GM12872 (cell line): ENCODE results near the gene AGBL1.

Source experiments
- TF ChIP-seq, protein P1 (sequence below): IDR thresholded peaks from 3 replicates; pipeline ENCODE4 v1.5.1; 2011; ENCODE audit warnings: low read depth, mild to moderate bottlenecking, low read length, moderate library complexity; ENCODE audit not compliant: insufficient read depth

The AGBL1 gene

DNA sequence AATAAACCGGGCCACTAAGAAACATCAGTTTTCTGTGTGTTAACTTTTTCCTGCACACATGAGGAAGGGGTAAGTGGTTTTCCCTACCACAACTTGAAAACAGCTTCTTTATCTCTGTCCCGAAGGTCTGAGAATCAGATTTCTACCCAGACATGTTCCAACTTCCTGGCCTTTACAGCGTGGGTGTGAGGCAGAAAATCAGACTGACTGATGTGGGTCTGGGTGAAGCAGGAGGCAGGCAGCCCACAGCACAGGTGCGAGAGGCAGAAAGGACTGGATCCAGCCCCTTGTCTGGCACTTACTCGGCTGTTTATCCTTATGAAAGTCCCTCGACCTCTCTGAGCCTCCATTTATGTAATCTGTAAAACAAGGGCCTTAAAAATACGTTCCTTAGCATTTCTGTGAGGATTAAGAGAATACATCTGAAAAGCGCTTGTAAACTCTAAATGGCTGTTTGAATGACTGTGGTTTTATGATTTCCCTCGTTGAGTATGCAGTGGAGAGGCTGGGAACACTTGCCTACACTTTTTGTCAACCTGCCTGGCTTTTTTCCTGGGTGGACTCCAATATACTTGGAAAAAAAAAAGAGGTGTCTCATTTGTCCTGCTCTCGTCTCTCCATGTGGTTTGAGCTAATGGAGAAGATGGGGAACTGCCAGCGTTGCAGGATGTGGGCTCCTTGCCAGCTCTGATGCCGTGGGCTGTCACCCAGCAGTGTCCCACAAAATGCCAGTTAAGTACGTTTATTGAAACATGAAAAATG lies 3.1 kb downstream of the AGBL1 start:
- TF ChIP-seq, protein P1, sequence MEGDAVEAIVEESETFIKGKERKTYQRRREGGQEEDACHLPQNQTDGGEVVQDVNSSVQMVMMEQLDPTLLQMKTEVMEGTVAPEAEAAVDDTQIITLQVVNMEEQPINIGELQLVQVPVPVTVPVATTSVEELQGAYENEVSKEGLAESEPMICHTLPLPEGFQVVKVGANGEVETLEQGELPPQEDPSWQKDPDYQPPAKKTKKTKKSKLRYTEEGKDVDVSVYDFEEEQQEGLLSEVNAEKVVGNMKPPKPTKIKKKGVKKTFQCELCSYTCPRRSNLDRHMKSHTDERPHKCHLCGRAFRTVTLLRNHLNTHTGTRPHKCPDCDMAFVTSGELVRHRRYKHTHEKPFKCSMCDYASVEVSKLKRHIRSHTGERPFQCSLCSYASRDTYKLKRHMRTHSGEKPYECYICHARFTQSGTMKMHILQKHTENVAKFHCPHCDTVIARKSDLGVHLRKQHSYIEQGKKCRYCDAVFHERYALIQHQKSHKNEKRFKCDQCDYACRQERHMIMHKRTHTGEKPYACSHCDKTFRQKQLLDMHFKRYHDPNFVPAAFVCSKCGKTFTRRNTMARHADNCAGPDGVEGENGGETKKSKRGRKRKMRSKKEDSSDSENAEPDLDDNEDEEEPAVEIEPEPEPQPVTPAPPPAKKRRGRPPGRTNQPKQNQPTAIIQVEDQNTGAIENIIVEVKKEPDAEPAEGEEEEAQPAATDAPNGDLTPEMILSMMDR: no peak

DNA sequence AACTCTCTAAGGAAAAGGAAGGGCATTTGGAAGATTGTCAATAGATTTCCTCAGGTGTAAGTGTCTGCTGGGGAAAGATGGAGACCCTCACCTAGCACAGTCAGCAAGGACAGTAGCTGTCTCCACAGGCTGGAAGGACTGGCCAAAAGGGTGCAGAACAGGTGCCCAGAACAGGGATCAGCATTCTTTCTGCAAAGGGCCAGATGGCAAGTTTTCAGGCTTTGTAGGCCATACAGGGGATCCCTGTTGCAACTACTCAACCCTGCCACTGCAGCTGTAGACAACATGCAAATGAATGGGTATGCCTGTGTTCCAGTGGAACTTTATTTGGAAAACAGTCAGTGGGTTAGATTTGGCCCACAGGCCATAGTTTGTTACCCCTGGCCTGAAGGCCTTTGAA lies 8.1 kb downstream of the AGBL1 start:
- TF ChIP-seq, protein P1: no peak

DNA sequence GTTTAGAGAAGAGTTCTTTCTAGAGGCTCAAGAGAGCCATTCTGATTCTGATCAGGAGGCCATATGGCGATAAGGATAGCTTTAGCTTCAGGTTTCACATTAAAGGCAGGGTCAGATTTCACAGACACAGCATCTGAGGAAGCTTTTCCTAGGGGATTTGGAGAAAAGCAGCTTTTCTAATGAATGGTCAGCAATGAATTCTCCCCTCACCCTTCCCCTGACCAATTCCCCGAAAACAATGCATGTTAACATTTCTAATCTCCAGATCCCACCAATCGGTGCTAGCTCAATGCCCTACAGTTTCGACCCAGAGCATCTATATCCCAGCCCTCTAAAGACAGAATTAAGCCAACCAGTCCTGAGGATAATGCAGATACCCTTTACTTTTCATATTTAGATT lies 9.8 kb downstream of the AGBL1 start:
- TF ChIP-seq, protein P1: no peak

DNA sequence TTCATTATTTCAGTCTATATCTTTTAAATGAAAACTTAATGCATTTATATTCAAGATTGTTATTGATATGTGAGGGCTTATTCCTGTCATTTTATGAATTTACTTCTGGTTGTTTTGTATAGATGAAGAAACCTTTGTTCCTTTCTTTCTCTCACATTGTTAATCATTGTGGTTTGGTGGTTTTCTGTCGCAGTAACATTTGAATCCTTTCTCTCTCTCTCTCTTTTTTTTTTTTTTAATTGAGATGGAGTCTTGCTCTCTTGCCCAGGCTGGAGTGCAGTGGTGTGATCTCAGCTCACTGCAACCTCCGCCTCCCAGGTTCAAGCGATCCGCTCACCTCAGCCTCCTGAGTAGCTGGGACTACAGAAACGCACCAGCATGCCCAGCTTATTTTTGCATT lies 22.1 kb downstream of the AGBL1 start:
- TF ChIP-seq, protein P1: no peak

DNA sequence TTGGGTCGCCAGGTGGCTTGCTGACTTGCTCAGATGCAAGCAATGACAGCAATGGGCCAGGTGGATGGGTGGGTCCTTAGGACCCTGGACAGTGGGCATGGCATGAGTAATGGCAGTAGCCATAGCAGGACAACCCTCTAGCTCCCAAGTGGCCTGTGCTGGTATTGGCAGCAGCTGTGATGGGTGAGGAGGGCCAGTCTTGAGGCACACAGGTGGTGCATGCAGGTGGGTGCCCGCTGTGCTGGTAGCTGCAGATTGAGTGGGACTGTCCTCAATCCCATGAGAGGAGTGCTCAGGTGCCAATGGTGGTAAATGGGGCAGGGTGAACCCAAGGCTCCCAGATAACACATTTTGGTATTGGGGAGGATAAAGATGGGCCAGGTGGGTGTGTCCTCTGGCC lies 24.2 kb downstream of the AGBL1 start:
- TF ChIP-seq, protein P1: no peak

DNA sequence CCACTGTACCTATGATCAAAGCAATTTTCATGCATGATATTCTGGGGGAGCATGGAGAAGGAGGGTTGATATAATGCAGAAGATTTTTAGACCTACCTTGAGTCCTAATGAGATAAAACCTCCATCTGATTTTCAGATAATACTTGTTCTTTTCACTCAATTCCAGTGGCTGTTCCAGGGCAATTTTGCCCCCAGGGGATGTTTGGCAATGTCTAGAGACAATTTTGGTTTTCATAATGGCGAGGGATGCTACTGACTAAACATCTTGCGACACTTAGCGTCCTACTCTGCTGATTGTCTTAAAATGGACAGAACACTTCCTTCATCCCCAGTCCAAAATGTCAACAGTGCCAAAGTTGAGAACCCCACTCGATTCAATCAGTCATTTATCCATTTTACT lies 26.6 kb downstream of the AGBL1 start:
- TF ChIP-seq, protein P1: no peak

DNA sequence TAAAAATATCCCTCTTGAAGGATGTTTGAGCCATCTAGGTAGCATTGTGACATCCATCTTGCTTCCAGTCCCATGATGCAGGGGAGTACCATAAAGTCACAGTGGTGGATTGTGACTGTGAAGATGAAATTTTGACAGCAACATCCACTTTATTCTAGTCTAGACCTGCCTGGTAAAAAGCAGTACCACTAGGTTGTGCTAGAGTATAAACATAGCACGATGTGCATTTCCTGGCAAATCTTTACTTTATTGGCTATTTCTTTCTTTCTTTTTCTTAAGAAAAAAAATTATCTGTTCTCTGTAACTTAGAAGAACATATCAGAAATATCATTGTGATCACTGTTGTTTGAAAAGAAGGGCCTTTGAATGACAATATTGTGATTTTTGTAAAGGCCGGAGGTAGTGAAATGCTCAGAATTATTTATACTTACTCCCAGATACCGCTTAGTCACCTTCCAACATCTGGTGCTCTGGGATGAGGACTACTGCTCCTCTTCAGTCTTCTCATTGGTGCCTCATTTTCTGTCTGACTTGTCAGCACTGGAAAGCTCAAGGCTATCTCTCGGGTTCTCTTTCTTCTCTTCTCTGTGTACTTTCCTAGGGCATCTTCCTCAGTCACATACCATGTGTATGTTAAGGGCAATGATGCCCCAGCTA lies 35.6 kb downstream of the AGBL1 start:
- TF ChIP-seq, protein P1: peak; percentile 33; the same call in 2 of the 3 replicates
